ENCODE results near the gene ANKLE2. TPM values are rescaled to one million over a fixed set of nuclear protein-coding genes. Genes with fewer than 3 reads are reported as not detected.
A peak's percentile ranks its signal among the peaks of the same experiment; 100 is the strongest.

Gene ANKLE2
- total and polyA plus RNA-seq, 2 of the 8 experiments (the other 6 are each of a cell fraction or from before 2014, with no cell fraction given), result 41.0 to 64.9 TPM

DNA sequence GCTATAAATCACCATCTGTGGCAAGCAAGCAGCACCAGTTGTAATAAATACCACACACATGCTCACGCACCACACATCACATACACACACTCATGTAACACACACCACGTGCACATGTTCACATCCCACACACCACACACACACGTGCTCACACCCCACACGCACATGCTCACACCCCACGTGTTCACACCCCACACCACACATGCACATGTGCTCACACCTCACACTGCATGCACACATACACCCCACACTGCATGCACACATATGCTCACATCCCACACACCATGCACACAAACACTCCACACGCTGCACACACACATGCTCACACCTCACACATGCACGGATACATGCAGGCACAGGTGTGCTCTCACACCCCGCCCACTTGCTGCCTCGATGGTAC, 22.9 kb upstream of the ANKLE2 start:
- no peak overlapping the region for H3K4me2 ChIP-seq (ENCODE audit: insufficient read depth in 1 of 2, low read depth in 2 of 2, low read length in 2 of 2)
- no peaks in the 10 kb centered on the region for H3K9me3 ChIP-seq (ENCODE audit: insufficient read depth in 2 of 2, low read depth in 1 of 2, low read length in 1 of 2)
- H4K91ac ChIP-seq (replicated peaks; ENCODE audit: insufficient read length, low read length), result no peak overlapping the region
- no peak overlapping the region; a peak in 1 of 7 replicates for H3K9ac ChIP-seq (replicated peaks in 1 of 4; ENCODE audit: extremely low read depth in 1 of 4, low read depth in 3 of 4, low read length in 3 of 4)
- no peak overlapping the region for H3K4me3 ChIP-seq (ENCODE audit: extremely low read depth in 1 of 4, insufficient read depth in 2 of 4, low read depth in 3 of 4, low read length in 4 of 4)
- H4K8ac ChIP-seq (ENCODE audit: extremely low read depth, insufficient read depth, low read length), result no peak overlapping the region
- H2BK5ac ChIP-seq (ENCODE audit: low read depth, low read length), result peak overlapping the region; percentile 78; the same call in 1 of the 2 replicates
- H3K23me2 ChIP-seq (ENCODE audit: low read depth, low read length), result peaks cover 3% of the 10 kb centered on the region; the same call in 1 of the 2 replicates
- FAIRE-seq (no peak), DNase-seq (ENCODE audit: low read depth in 1 of 2, low spot score in 2 of 2) (no peak)
- peaks cover 12 to 53% (median 34%) of the 10 kb centered on the region in 4 experiments for H3K36me3 ChIP-seq (ENCODE audit: control insufficient read depth in 2 of 4, insufficient read depth in 4 of 4, low read length in 3 of 4)
- H3K18ac ChIP-seq (ENCODE audit: extremely low read depth, low read length), result no peak overlapping the region
- WGBS, 2 experiments (ENCODE audit: extremely low coverage in 1 of 2, insufficient coverage in 1 of 2, insufficient read length in 1 of 2, insufficient replicate concordance in 2 of 2, low coverage in 1 of 2, low lambda C conversion rate in 2 of 2, missing lambda C conversion rate in 1 of 2), result 91% methylated on average over 9 of the region's 9 CpGs; no CpG with 5 or more reads in 1 of the 2 experiments
- no peaks in the 10 kb centered on the region for H3K79me2 ChIP-seq (ENCODE audit: control insufficient read depth in 1 of 2, insufficient read depth in 2 of 2, low read length in 2 of 2)
- peak overlapping the region; percentile 38 for H3K4ac ChIP-seq (replicated peaks; ENCODE audit: insufficient read length, low read depth, low read length)
- H4K20me1 ChIP-seq (replicated peaks in 1 of 2; ENCODE audit: control insufficient read depth in 1 of 2, insufficient read depth in 2 of 2, low read length in 2 of 2), result peaks cover 0 to 13% of the 10 kb centered on the region in 2 experiments
- no peaks in the 10 kb centered on the region for H3K27me3 ChIP-seq (replicated peaks in 1 of 4; ENCODE audit: control insufficient read depth in 3 of 4, extremely low read depth in 1 of 4, insufficient read depth in 3 of 4, low read length in 3 of 4)
- no peaks in the 10 kb centered on the region for H3K4me1 ChIP-seq (replicated peaks in 1 of 4; ENCODE audit: control insufficient read depth in 3 of 4, insufficient read depth in 4 of 4, low read length in 3 of 4)
- CTCF ChIA-PET (ENCODE audit: partially characterized antibody), result no interaction called here
- peaks cover 3% of the 10 kb centered on the region for H3K79me1 ChIP-seq (ENCODE audit: low read depth, low read length)
- H2BK12ac ChIP-seq (ENCODE audit: low read depth, low read length), result no peak overlapping the region
- H2AK5ac ChIP-seq (ENCODE audit: low read depth, low read length), result peak overlapping the region; percentile 82; the same call in 1 of the 2 replicates
- H2BK15ac ChIP-seq (ENCODE audit: low read length), result no peak overlapping the region
- H3K27ac ChIP-seq (ENCODE audit: low read depth, low read length), result no peak overlapping the region
- H3K56ac ChIP-seq (replicated peaks; ENCODE audit: insufficient read length, low read depth, low read length), result no peak overlapping the region
- H2AFZ ChIP-seq (ENCODE audit: low read length), result no peak overlapping the region
- POLR2A ChIA-PET (ENCODE audit: partially characterized antibody), result no interaction called here
- no peak overlapping the region for H3K14ac ChIP-seq (ENCODE audit: insufficient read length)
- no peak overlapping the region for H4K5ac ChIP-seq (ENCODE audit: insufficient read length, low read depth, low read length)
- no peak overlapping the region for H2BK120ac ChIP-seq (replicated peaks; ENCODE audit: low read depth, low read length)
- H3K23ac ChIP-seq (ENCODE audit: insufficient read length), result peak overlapping the region; percentile 39
- no peak overlapping the region for H2BK20ac ChIP-seq (ENCODE audit: low read length)
- TF ChIP-seq SUZ12 (IDR thresholded peaks at IDR 0.05; ENCODE audit: low read length), result no peak
- TF ChIP-seq CEBPB (IDR thresholded peaks at IDR 0.05; ENCODE audit: low read depth, low read length), result no peak
- TF ChIP-seq JUND (IDR thresholded peaks at IDR 0.05; ENCODE audit: low read length), result no peak
- TF ChIP-seq FOSL1 (IDR thresholded peaks at IDR 0.05; ENCODE audit: insufficient read depth, low read depth, low read length), result no peak
- no peak for TF ChIP-seq KDM5A (IDR thresholded peaks at IDR 0.05; ENCODE audit: low read length)
- TF ChIP-seq SP4 (IDR thresholded peaks at IDR 0.05; ENCODE audit: low read length), result no peak
- no peak for TF ChIP-seq SIX5 (IDR thresholded peaks at IDR 0.05; ENCODE audit: low read depth, low read length)
- TF ChIP-seq CREB1 (IDR thresholded peaks at IDR 0.05), result no peak
- TF ChIP-seq RAD21 (IDR thresholded peaks at IDR 0.05 in 1 of 2, conservative IDR thresholded peaks at IDR 0.05 in 1 of 2; ENCODE audit: low read depth in 2 of 2, low read length in 2 of 2), result no peak
- TF ChIP-seq EZH2 (IDR thresholded peaks at IDR 0.05; ENCODE audit: low read depth, low read length, severe bottlenecking), result no peak
- TF ChIP-seq, protein P1, sequence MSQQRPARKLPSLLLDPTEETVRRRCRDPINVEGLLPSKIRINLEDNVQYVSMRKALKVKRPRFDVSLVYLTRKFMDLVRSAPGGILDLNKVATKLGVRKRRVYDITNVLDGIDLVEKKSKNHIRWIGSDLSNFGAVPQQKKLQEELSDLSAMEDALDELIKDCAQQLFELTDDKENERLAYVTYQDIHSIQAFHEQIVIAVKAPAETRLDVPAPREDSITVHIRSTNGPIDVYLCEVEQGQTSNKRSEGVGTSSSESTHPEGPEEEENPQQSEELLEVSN (IDR thresholded peaks at IDR 0.05), result no peak
- TF ChIP-seq CTBP2 (IDR thresholded peaks at IDR 0.05; ENCODE audit: borderline replicate concordance, insufficient read depth, insufficient read length, low read length), result no peak
- TF ChIP-seq BACH1 (IDR thresholded peaks at IDR 0.05; ENCODE audit: low read length), result no peak
- no peak for TF ChIP-seq HDAC6 (IDR thresholded peaks at IDR 0.05; ENCODE audit: low read depth, low read length)
- no peak for TF ChIP-seq ASH2L (IDR thresholded peaks at IDR 0.05; ENCODE audit: low read length)

Data from H1 (cell line).